ENCODE measurements around the gene ADORA2A.

DNA sequence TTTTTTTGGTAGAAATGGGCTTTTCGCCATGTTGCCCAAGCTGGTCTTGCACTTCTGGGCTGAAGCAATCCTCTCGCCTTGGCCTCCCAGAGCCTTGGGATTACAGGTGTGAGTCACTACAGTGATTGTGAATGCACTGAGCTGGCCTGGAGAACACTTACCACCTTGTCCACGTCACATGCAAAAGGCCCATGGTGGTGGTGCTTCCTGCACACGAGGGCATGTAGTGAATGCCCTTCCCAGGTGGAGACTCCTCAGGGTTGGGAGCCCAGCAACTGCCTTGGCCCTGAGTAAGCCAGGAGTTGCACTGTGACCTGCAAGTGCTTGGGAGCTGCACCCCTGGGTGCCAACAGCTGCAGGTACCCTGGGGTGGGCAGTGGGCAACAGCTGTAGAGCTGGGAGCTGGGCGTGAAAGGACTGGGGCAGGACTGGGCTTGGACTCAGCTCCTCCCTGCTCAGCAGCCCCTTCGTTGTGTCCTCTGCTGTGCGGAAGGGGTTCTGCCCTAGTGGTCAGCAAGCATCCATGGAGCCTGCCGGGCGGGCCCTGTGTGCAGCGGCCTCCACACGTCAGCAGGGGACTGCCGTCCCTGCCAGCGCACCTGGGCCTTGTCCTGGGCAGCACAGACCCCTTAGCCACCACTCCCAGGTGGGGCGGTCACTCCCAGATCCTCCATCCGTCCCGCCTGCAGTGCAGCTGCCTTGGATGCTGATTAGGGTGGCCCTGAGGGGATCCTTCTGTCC lies 9.3 kb upstream of the ADORA2A start:
- TF ChIP-seq, protein P1, sequence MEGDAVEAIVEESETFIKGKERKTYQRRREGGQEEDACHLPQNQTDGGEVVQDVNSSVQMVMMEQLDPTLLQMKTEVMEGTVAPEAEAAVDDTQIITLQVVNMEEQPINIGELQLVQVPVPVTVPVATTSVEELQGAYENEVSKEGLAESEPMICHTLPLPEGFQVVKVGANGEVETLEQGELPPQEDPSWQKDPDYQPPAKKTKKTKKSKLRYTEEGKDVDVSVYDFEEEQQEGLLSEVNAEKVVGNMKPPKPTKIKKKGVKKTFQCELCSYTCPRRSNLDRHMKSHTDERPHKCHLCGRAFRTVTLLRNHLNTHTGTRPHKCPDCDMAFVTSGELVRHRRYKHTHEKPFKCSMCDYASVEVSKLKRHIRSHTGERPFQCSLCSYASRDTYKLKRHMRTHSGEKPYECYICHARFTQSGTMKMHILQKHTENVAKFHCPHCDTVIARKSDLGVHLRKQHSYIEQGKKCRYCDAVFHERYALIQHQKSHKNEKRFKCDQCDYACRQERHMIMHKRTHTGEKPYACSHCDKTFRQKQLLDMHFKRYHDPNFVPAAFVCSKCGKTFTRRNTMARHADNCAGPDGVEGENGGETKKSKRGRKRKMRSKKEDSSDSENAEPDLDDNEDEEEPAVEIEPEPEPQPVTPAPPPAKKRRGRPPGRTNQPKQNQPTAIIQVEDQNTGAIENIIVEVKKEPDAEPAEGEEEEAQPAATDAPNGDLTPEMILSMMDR (IDR thresholded peaks at IDR 0.05), result no peak
- TF ChIP-seq EP300 (IDR thresholded peaks at IDR 0.05), result no peak

All from upper lobe of left lung (tissue), 4 donors.